ENCODE results near the gene KCND2.

Gene KCND2

DNA sequence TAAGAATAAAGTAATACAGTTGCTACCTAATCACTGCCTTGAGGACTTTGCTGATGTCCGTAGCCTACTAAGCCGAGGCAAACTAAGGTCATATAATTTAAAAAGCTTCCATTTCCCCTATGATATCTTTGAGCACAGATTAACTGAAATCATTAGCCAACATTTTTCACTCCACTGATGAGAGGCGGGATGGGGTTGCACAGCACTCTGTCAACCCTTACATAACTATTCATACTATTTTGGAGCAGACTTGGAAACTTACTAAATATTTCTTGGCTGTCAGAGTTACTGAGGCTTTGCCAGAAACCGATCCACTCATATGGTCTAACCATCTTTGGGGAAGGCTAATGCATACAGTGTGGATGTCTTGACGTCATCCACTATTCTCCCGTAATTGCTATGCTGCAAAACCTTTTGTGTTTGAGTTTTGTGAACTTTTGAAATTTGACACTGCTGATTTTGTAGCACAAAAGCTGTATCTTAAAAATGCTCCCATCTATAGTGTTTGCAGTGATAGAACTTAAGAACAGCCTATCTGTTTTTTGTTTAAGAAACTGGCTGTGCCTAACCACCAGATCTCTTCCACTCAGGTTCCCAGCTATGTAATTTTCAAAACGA is 336.3 kb downstream of the KCND2 start:
- H3K4me1 ChIP-seq (ENCODE audit: control insufficient read depth in 2 of 2, insufficient read depth in 2 of 2, low read length in 2 of 2): no peaks in the 10 kb centered on the region
- H3K36me3 ChIP-seq (ENCODE audit: control insufficient read depth in 2 of 2, insufficient read depth in 2 of 2, low read length in 2 of 2): no peaks in the 10 kb centered on the region
- H3K9me3 ChIP-seq (ENCODE audit: control insufficient read depth in 2 of 2, low read length in 2 of 2): no peaks in the 10 kb centered on the region
- no peak overlapping the region for H3K9ac ChIP-seq (ENCODE audit: low read depth in 1 of 2, low read length in 2 of 2)
- H3K27me3 ChIP-seq (ENCODE audit: control insufficient read depth in 2 of 2, insufficient read depth in 2 of 2, low read length in 2 of 2): no peaks in the 10 kb centered on the region
- H3K27ac ChIP-seq (ENCODE audit: low read depth in 2 of 2, low read length in 2 of 2): no peak overlapping the region
- no peak overlapping the region for H3K4me3 ChIP-seq (ENCODE audit: low read length in 2 of 2)

DNA sequence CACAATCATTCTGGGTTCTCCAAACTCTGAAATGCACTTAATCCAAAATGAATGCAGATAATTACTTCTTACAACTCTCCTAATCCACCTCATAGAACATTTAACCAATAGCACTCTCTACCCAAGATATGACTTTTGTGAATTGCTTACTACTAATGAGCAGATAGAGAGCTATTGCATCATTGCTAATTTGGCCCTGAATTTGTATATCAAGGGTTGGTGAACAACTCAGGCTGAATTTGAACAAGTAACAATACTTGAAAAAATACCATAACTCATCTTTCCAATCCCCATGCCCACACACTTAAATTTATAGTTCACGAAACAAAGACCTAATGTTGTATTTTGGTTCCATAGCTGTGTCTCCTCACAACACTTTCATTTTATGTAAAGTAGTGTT is 339.0 kb downstream of the KCND2 start:
- Histone ChIP-seq H3K36me3 (ENCODE audit: control insufficient read depth in 2 of 2, insufficient read depth in 2 of 2, low read length in 2 of 2) (no peaks in the 10 kb centered on the region), H3K9me3 (ENCODE audit: control insufficient read depth in 2 of 2, low read length in 2 of 2) (no peaks in the 10 kb centered on the region), H3K4me1 (ENCODE audit: control insufficient read depth in 2 of 2, insufficient read depth in 2 of 2, low read length in 2 of 2) (no peaks in the 10 kb centered on the region), H3K9ac (ENCODE audit: low read depth in 1 of 2, low read length in 2 of 2) (no peak overlapping the region), H3K4me3 (ENCODE audit: low read length in 2 of 2) (no peak overlapping the region), H3K27ac (ENCODE audit: low read depth in 2 of 2, low read length in 2 of 2) (no peak overlapping the region), H3K27me3 (ENCODE audit: control insufficient read depth in 2 of 2, insufficient read depth in 2 of 2, low read length in 2 of 2) (no peaks in the 10 kb centered on the region)

DNA sequence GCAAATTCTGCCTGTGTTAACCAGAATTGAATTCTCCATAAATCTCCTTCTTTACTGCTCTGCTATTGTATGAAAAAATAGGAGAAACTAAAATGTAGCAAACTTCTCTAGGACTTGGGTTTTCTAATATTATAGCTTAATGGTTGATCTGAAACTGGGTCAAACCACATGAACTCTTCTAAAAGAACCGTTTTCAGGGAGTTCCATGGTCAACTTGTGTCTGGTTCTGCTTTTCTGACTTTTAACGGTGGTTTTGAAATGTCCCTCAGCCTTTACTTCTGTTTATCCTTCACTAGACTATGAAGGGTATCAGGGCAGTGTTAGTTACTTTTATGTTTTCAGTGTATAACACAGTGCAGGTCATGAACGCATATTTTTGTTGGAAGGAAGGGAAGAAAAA is 342.7 kb downstream of the KCND2 start:
- H3K4me1 ChIP-seq (ENCODE audit: control insufficient read depth in 2 of 2, insufficient read depth in 2 of 2, low read length in 2 of 2): no peaks in the 10 kb centered on the region
- no peak overlapping the region for H3K9ac ChIP-seq (ENCODE audit: low read depth in 1 of 2, low read length in 2 of 2)
- H3K9me3 ChIP-seq (ENCODE audit: control insufficient read depth in 2 of 2, low read length in 2 of 2): no peaks in the 10 kb centered on the region
- no peaks in the 10 kb centered on the region for H3K27me3 ChIP-seq (ENCODE audit: control insufficient read depth in 2 of 2, insufficient read depth in 2 of 2, low read length in 2 of 2)
- no peak overlapping the region for H3K4me3 ChIP-seq (ENCODE audit: low read length in 2 of 2)
- no peak overlapping the region for H3K27ac ChIP-seq (ENCODE audit: low read depth in 2 of 2, low read length in 2 of 2)
- no peaks in the 10 kb centered on the region for H3K36me3 ChIP-seq (ENCODE audit: control insufficient read depth in 2 of 2, insufficient read depth in 2 of 2, low read length in 2 of 2)

- Histone ChIP-seq H3K27me3 (ENCODE audit: control insufficient read depth in 2 of 2, insufficient read depth in 2 of 2, low read length in 2 of 2) (no peaks in the 10 kb centered on the region), H3K27ac (ENCODE audit: low read depth in 2 of 2, low read length in 2 of 2) (no peak overlapping the region), H3K9me3 (ENCODE audit: control insufficient read depth in 2 of 2, low read length in 2 of 2) (no peaks in the 10 kb centered on the region), H3K36me3 (ENCODE audit: control insufficient read depth in 2 of 2, insufficient read depth in 2 of 2, low read length in 2 of 2) (no peaks in the 10 kb centered on the region), H3K9ac (ENCODE audit: low read depth in 1 of 2, low read length in 2 of 2) (no peak overlapping the region), H3K4me3 (ENCODE audit: low read length in 2 of 2) (no peak overlapping the region), H3K4me1 (ENCODE audit: control insufficient read depth in 2 of 2, insufficient read depth in 2 of 2, low read length in 2 of 2) (no peaks in the 10 kb centered on the region)
These were observed 344.3 kb downstream of the KCND2 start for GRCh38 chr7:120617275-120617674.

GRCh38 chr7:120628251-120628650 is 355.3 kb downstream of the KCND2 start:
- Histone ChIP-seq H3K9me3 (ENCODE audit: control insufficient read depth in 2 of 2, low read length in 2 of 2) (no peaks in the 10 kb centered on the region), H3K4me3 (ENCODE audit: low read length in 2 of 2) (no peak overlapping the region), H3K27me3 (ENCODE audit: control insufficient read depth in 2 of 2, insufficient read depth in 2 of 2, low read length in 2 of 2) (no peaks in the 10 kb centered on the region), H3K36me3 (ENCODE audit: control insufficient read depth in 2 of 2, insufficient read depth in 2 of 2, low read length in 2 of 2) (no peaks in the 10 kb centered on the region), H3K9ac (ENCODE audit: low read depth in 1 of 2, low read length in 2 of 2) (no peak overlapping the region), H3K27ac (ENCODE audit: low read depth in 2 of 2, low read length in 2 of 2) (no peak overlapping the region), H3K4me1 (ENCODE audit: control insufficient read depth in 2 of 2, insufficient read depth in 2 of 2, low read length in 2 of 2) (no peaks in the 10 kb centered on the region)

DNA sequence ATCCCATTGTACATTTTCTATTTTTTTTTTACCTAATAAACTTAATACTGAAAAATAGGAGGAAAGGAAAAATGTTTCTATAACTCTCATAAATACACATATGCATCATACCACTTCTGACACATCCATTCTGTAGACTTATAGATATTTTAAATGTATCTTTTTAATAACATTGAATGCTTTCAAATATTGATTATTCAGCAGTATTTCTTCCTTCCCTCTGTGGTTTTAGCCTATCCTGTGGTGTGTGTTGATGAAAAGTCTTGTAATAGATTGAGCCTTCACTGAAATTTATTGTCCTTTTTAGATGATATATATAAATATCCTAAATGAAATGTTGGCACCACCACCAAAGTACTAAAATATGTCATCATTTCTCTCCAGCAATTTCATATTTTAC is 366.9 kb downstream of the KCND2 start:
- Histone ChIP-seq H3K9ac (ENCODE audit: low read depth in 1 of 2, low read length in 2 of 2) (no peak overlapping the region), H3K27ac (ENCODE audit: low read depth in 2 of 2, low read length in 2 of 2) (no peak overlapping the region), H3K9me3 (ENCODE audit: control insufficient read depth in 2 of 2, low read length in 2 of 2) (no peaks in the 10 kb centered on the region), H3K4me1 (ENCODE audit: control insufficient read depth in 2 of 2, insufficient read depth in 2 of 2, low read length in 2 of 2) (no peaks in the 10 kb centered on the region), H3K36me3 (ENCODE audit: control insufficient read depth in 2 of 2, insufficient read depth in 2 of 2, low read length in 2 of 2) (no peaks in the 10 kb centered on the region), H3K4me3 (ENCODE audit: low read length in 2 of 2) (no peak overlapping the region), H3K27me3 (ENCODE audit: control insufficient read depth in 2 of 2, insufficient read depth in 2 of 2, low read length in 2 of 2) (no peaks in the 10 kb centered on the region)

DNA sequence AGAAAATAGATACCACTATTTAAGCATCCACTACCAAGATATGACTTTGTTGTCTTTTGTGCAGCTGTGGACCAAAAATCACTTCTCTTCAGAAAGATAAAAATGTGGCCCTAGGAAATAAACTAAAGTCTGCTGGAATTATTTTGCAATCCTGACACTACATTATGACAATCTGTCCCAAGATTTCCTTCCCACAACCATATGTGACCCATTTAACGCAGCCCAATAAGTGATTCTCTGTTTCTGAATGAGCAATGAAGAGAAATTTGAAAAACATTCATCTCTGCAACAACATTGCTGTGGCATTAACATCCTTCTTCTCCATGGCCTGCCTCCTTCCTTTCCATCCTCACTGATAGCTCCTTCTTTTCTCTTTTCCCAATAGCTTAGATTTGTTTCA is 373.0 kb downstream of the KCND2 start:
- Histone ChIP-seq H3K9ac (ENCODE audit: low read depth in 1 of 2, low read length in 2 of 2) (no peak overlapping the region), H3K4me3 (ENCODE audit: low read length in 2 of 2) (no peak overlapping the region), H3K27ac (ENCODE audit: low read depth in 2 of 2, low read length in 2 of 2) (no peak overlapping the region), H3K36me3 (ENCODE audit: control insufficient read depth in 2 of 2, insufficient read depth in 2 of 2, low read length in 2 of 2) (no peaks in the 10 kb centered on the region), H3K9me3 (ENCODE audit: control insufficient read depth in 2 of 2, low read length in 2 of 2) (no peaks in the 10 kb centered on the region), H3K4me1 (ENCODE audit: control insufficient read depth in 2 of 2, insufficient read depth in 2 of 2, low read length in 2 of 2) (no peaks in the 10 kb centered on the region), H3K27me3 (ENCODE audit: control insufficient read depth in 2 of 2, insufficient read depth in 2 of 2, low read length in 2 of 2) (no peaks in the 10 kb centered on the region)

DNA sequence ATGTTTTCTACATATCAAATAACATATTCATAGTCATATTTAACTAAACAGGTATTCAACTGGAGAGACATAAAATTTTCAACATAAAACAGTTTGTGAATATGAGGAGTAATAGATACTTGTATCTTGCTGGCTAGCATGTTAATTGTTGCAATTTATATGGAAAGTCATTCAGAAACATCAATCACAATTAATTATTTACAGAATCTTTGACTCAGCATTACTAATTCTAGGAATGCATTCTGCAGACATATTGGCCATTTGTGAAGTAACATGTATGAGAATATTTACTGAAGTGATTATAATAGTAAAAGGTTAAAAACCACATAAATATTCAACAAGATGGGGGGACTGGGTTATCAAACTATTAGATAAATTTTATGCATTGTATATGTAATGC is 381.3 kb downstream of the KCND2 start:
- no peak overlapping the region for H3K4me3 ChIP-seq (ENCODE audit: low read length in 2 of 2)
- H3K36me3 ChIP-seq (ENCODE audit: control insufficient read depth in 2 of 2, insufficient read depth in 2 of 2, low read length in 2 of 2): no peaks in the 10 kb centered on the region
- no peaks in the 10 kb centered on the region for H3K4me1 ChIP-seq (ENCODE audit: control insufficient read depth in 2 of 2, insufficient read depth in 2 of 2, low read length in 2 of 2)
- no peak overlapping the region for H3K9ac ChIP-seq (ENCODE audit: low read depth in 1 of 2, low read length in 2 of 2)
- H3K27me3 ChIP-seq (ENCODE audit: control insufficient read depth in 2 of 2, insufficient read depth in 2 of 2, low read length in 2 of 2): no peaks in the 10 kb centered on the region
- H3K9me3 ChIP-seq (ENCODE audit: control insufficient read depth in 2 of 2, low read length in 2 of 2): no peaks in the 10 kb centered on the region
- no peak overlapping the region for H3K27ac ChIP-seq (ENCODE audit: low read depth in 2 of 2, low read length in 2 of 2)

GRCh38 chr7:120658516-120658915 is 385.5 kb downstream of the KCND2 start:
- H3K27ac ChIP-seq (ENCODE audit: low read depth in 2 of 2, low read length in 2 of 2): no peak overlapping the region
- no peaks in the 10 kb centered on the region for H3K9me3 ChIP-seq (ENCODE audit: control insufficient read depth in 2 of 2, low read length in 2 of 2)
- H3K27me3 ChIP-seq (ENCODE audit: control insufficient read depth in 2 of 2, insufficient read depth in 2 of 2, low read length in 2 of 2): no peaks in the 10 kb centered on the region
- no peaks in the 10 kb centered on the region for H3K36me3 ChIP-seq (ENCODE audit: control insufficient read depth in 2 of 2, insufficient read depth in 2 of 2, low read length in 2 of 2)
- no peak overlapping the region for H3K4me3 ChIP-seq (ENCODE audit: low read length in 2 of 2)
- H3K9ac ChIP-seq (ENCODE audit: low read depth in 1 of 2, low read length in 2 of 2): no peak overlapping the region
- no peaks in the 10 kb centered on the region for H3K4me1 ChIP-seq (ENCODE audit: control insufficient read depth in 2 of 2, insufficient read depth in 2 of 2, low read length in 2 of 2)

DNA sequence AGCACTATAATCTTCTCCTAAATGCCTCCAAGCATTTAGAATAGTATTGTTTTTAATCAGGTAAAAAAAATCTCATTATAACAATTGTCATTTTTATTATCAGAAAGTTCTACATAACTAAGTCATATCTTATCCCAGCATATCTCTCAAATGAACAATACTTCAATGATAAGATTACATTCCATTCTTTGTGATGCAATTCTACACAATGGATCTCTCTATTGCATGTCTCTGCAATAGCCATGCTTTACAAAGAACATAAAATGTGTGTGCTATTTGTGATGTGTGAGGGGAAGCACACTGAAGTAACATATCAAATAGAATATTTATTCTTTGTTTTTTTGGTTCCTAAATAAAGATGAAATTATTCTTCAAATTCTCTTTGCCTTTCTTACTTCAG is 389.3 kb downstream of the KCND2 start:
- Histone ChIP-seq H3K4me3 (ENCODE audit: low read length in 2 of 2) (no peak overlapping the region), H3K27ac (ENCODE audit: low read depth in 2 of 2, low read length in 2 of 2) (no peak overlapping the region), H3K27me3 (ENCODE audit: control insufficient read depth in 2 of 2, insufficient read depth in 2 of 2, low read length in 2 of 2) (no peaks in the 10 kb centered on the region), H3K9me3 (ENCODE audit: control insufficient read depth in 2 of 2, low read length in 2 of 2) (no peaks in the 10 kb centered on the region), H3K9ac (ENCODE audit: low read depth in 1 of 2, low read length in 2 of 2) (no peak overlapping the region), H3K4me1 (ENCODE audit: control insufficient read depth in 2 of 2, insufficient read depth in 2 of 2, low read length in 2 of 2) (no peaks in the 10 kb centered on the region), H3K36me3 (ENCODE audit: control insufficient read depth in 2 of 2, insufficient read depth in 2 of 2, low read length in 2 of 2) (no peaks in the 10 kb centered on the region)

DNA sequence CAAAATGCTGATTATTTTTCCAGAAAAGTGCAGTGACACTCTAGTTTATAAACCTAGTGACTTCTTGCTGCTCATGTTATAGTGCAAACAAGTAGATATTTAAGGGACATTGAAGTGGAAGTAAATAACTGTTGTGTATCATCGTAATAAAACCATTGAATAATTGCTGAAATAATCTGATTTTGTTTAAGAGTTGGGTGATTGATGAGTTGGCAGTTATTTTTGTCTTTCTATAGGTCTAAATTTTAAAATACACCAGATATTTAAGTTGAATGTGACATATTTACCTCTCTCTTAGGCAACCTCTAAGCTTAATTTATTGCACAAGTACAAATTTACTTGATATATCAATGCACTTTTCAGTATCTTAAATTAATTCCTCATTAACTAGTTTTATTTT is 392.1 kb downstream of the KCND2 start:
- no peak overlapping the region for H3K9ac ChIP-seq (ENCODE audit: low read depth in 1 of 2, low read length in 2 of 2)
- no peak overlapping the region for H3K27ac ChIP-seq (ENCODE audit: low read depth in 2 of 2, low read length in 2 of 2)
- H3K9me3 ChIP-seq (ENCODE audit: control insufficient read depth in 2 of 2, low read length in 2 of 2): no peaks in the 10 kb centered on the region
- no peak overlapping the region for H3K4me3 ChIP-seq (ENCODE audit: low read length in 2 of 2)
- H3K4me1 ChIP-seq (ENCODE audit: control insufficient read depth in 2 of 2, insufficient read depth in 2 of 2, low read length in 2 of 2): no peaks in the 10 kb centered on the region
- H3K27me3 ChIP-seq (ENCODE audit: control insufficient read depth in 2 of 2, insufficient read depth in 2 of 2, low read length in 2 of 2): no peaks in the 10 kb centered on the region
- H3K36me3 ChIP-seq (ENCODE audit: control insufficient read depth in 2 of 2, insufficient read depth in 2 of 2, low read length in 2 of 2): no peaks in the 10 kb centered on the region

All from mucosa of rectum (tissue), 2 donors.